HepG2 (cell line): Measurements from ENCODE around the gene TAF7. TPM values are rescaled to one million over a fixed set of nuclear protein-coding genes. Genes with fewer than 3 reads are reported as not detected.

ENCODE experiments used
- DNMT1 ChIP-seq: sonication (generic); formaldehyde crosslinking; IDR thresholded peaks from 2 replicates; pipeline ENCODE4 v1.5.1; 2020; ENCODE audit warnings: mild to moderate bottlenecking, missing genetic modification reagents
- HHEX ChIP-seq: IDR thresholded peaks from 2 replicates; pipeline ENCODE4 v1.6.1; 2016; ENCODE audit warnings: control low read depth
- MEIS1 ChIP-seq: sonication (generic); formaldehyde crosslinking; IDR thresholded peaks from 2 replicates; pipeline ENCODE4 v1.9.0; 2021; ENCODE audit warnings: mild to moderate bottlenecking, missing genetic modification reagents, moderate library complexity, borderline replicate concordance
- MIXL1 ChIP-seq: IDR thresholded peaks from 2 replicates; pipeline ENCODE4 v1.6.1; 2016
- ONECUT2 ChIP-seq: sonication (generic); formaldehyde crosslinking; IDR thresholded peaks from 2 replicates; pipeline ENCODE4 v1.4.0; 2020; ENCODE audit warnings: missing genetic modification reagents
- RELA ChIP-seq: sonication (generic); formaldehyde crosslinking; IDR thresholded peaks from 2 replicates; pipeline ENCODE4 v1.4.0; 2020; ENCODE audit warnings: missing genetic modification reagents
- SALL1 ChIP-seq: sonication (generic); formaldehyde crosslinking; IDR thresholded peaks from 2 replicates; pipeline ENCODE4 v1.8.0; 2022; ENCODE audit warnings: mild to moderate bottlenecking, missing genetic modification reagents
- STAT6 ChIP-seq: sonication (generic); formaldehyde crosslinking; IDR thresholded peaks from 2 replicates; pipeline ENCODE4 v1.4.0; 2020; ENCODE audit warnings: missing genetic modification reagents, mild to moderate bottlenecking, borderline replicate concordance
- TEAD3 ChIP-seq: optimal IDR thresholded peaks from 2 replicates; pipeline ENCODE3; 2016; ENCODE audit warnings: borderline replicate concordance
- ZBTB10 ChIP-seq: sonication (generic); formaldehyde crosslinking; IDR thresholded peaks from 2 replicates; pipeline ENCODE4 v1.4.0; 2020; ENCODE audit warnings: missing genetic modification reagents, borderline replicate concordance
- ZBTB25 ChIP-seq: IDR thresholded peaks from 2 replicates; pipeline ENCODE4 v1.6.1; 2018; ENCODE audit warnings: missing genetic modification reagents
- ZNF460 ChIP-seq: sonication (generic); formaldehyde crosslinking; IDR thresholded peaks from 2 replicates; pipeline ENCODE4 v1.5.1; 2020; ENCODE audit warnings: missing genetic modification reagents, mild to moderate bottlenecking, borderline replicate concordance
- ZNF777 ChIP-seq: sonication (generic); formaldehyde crosslinking; IDR thresholded peaks from 2 replicates; pipeline ENCODE4 v1.4.0; 2020; ENCODE audit warnings: missing genetic modification reagents
- ZNF782 ChIP-seq: sonication (generic); formaldehyde crosslinking; IDR thresholded peaks from 2 replicates; pipeline ENCODE4 v1.4.0; 2020; ENCODE audit warnings: missing genetic modification reagents, mild to moderate bottlenecking, borderline replicate concordance
- polyA plus RNA-seq, 8 experiments: library from polyadenylated mRNA; depleted of rRNA in 3 of 8; stranded (reverse) in 7 of 8; unstranded in 1 of 8; fragments of >200 nt; fragmentation: Illumina TruSeq in 4 of 8; extraction: Trizol in 4 of 8; gene quantifications; 2 replicates each; pipeline versions ENCODE4 v1.2.1 to v1.2.3, GENCODE V29; 2011 to 2016; ENCODE audit warnings: low read depth in 4 of 8, missing spikeins in 1 of 8, mixed read lengths in 1 of 8; ENCODE audit not compliant: insufficient read depth in 1 of 8
- total RNA-seq, 5 experiments: library from RNA; depleted of rRNA; stranded (reverse); fragments of >200 nt; fragmentation: Illumina TruSeq; extraction: Trizol; gene quantifications; 2 replicates each; pipeline ENCODE4 v1.2.3, GENCODE V29; 2016; ENCODE audit warnings: low read depth in 1 of 5
- TF ChIP-seq, protein P1 (sequence below): sonication (generic); formaldehyde crosslinking; IDR thresholded peaks from 2 replicates; pipeline ENCODE4 v1.8.0; 2022; ENCODE audit warnings: missing genetic modification reagents, mild to moderate bottlenecking, borderline replicate concordance
- TF ChIP-seq, protein P2 (sequence below): sonication (generic); formaldehyde crosslinking; IDR thresholded peaks from 2 replicates; pipeline ENCODE4 v1.9.0; 2022; ENCODE audit warnings: low read depth, missing genetic modification reagents
- TF ChIP-seq, protein P3 (sequence below): IDR thresholded peaks from 2 replicates; pipeline ENCODE4 v1.6.1; 2016; ENCODE audit warnings: mild to moderate bottlenecking, missing biosample characterization, missing genetic modification reagents

The TAF7 gene
- total and polyA plus RNA-seq, 2 of the 13 experiments (the other 11 are each of a cell fraction or from before 2014, with no cell fraction given), result 41.6 to 61.5 TPM

GRCh38 chr5:141320225-141321169 is at the start of gene TAF7 (continued):
- TF ChIP-seq, protein P1, sequence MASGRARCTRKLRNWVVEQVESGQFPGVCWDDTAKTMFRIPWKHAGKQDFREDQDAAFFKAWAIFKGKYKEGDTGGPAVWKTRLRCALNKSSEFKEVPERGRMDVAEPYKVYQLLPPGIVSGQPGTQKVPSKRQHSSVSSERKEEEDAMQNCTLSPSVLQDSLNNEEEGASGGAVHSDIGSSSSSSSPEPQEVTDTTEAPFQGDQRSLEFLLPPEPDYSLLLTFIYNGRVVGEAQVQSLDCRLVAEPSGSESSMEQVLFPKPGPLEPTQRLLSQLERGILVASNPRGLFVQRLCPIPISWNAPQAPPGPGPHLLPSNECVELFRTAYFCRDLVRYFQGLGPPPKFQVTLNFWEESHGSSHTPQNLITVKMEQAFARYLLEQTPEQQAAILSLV (CRISPR knock-in tag), result peak; percentile 79; the same call in 1 of the 2 replicates
- TF ChIP-seq MEIS1 (peak; percentile 95), STAT6 (CRISPR knock-in tag) (0 out of 2 replicates have a peak, but pooled peaks have one; percentile 13), ZNF777 (CRISPR knock-in tag) (0 out of 2 replicates have a peak, but pooled peaks have one; percentile 18), TEAD3 (CRISPR knock-in tag) (no peak), ZNF782 (CRISPR knock-in tag) (peak; percentile 70; the same call in 1 of the 2 replicates), RELA (peak; percentile 84), ZBTB25 (CRISPR knock-in tag) (no peak; the same call in 1 of the 2 replicates), HHEX (no peak; the same call in 1 of the 2 replicates), DNMT1 (CRISPR knock-in tag) (0 out of 2 replicates have a peak, but pooled peaks have one; percentile 22), ZNF460 (CRISPR knock-in tag) (no peak; the same call in 1 of the 2 replicates), ONECUT2 (CRISPR knock-in tag) (no peak), ZBTB10 (CRISPR knock-in tag) (no peak), SALL1 (CRISPR knock-in tag) (peak; percentile 87), MIXL1 (CRISPR knock-in tag) (no peak)
- TF ChIP-seq, protein P2, sequence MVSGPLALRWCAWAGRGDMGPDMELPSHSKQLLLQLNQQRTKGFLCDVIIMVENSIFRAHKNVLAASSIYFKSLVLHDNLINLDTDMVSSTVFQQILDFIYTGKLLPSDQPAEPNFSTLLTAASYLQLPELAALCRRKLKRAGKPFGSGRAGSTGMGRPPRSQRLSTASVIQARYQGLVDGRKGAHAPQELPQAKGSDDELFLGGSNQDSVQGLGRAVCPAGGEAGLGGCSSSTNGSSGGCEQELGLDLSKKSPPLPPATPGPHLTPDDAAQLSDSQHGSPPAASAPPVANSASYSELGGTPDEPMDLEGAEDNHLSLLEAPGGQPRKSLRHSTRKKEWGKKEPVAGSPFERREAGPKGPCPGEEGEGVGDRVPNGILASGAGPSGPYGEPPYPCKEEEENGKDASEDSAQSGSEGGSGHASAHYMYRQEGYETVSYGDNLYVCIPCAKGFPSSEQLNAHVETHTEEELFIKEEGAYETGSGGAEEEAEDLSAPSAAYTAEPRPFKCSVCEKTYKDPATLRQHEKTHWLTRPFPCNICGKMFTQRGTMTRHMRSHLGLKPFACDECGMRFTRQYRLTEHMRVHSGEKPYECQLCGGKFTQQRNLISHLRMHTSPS (CRISPR knock-in tag), result peak; percentile 51; the same call in 1 of the 2 replicates
- TF ChIP-seq, protein P3, sequence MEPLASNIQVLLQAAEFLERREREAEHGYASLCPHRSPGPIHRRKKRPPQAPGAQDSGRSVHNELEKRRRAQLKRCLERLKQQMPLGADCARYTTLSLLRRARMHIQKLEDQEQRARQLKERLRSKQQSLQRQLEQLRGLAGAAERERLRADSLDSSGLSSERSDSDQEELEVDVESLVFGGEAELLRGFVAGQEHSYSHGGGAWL, result peak; percentile 87; the same call in 1 of the 2 replicates
